H1 (cell line): ENCODE results near the gene CHRM4. TPM values are rescaled to one million over a fixed set of nuclear protein-coding genes. Genes with fewer than 3 reads are reported as not detected.

Experiments
- BACH1 ChIP-seq: IDR thresholded peaks from 2 replicates; pipeline ENCODE4 v1.6.1; 2012; ENCODE audit warnings: low read length, improper control_type of control experiment
- CEBPB ChIP-seq: IDR thresholded peaks from 2 replicates; pipeline ENCODE4 v1.6.1; 2012; ENCODE audit warnings: low read depth, low read length
- CHD7 ChIP-seq: fragments of 300-600 bp; sonication (generic); IDR thresholded peaks from 2 replicates; pipeline ENCODE4 v1.7.1; 2012; ENCODE audit warnings: low read length, moderate library complexity, mild to moderate bottlenecking, inconsistent platforms; ENCODE audit not compliant: insufficient replicate concordance
- CTBP2 ChIP-seq: IDR thresholded peaks from 2 replicates; pipeline ENCODE4 v1.7.0; 2011; ENCODE audit warnings: borderline replicate concordance, mild to moderate bottlenecking, moderate library complexity, mixed read lengths, low read length; ENCODE audit not compliant: insufficient read depth, insufficient read length
- KDM4A ChIP-seq: IDR thresholded peaks from one replicate; pipeline ENCODE4 v1.7.1; 2012; ENCODE audit warnings: low read depth, mild to moderate bottlenecking, moderate library complexity, low read length, inconsistent platforms; ENCODE audit not compliant: severe bottlenecking
- POU5F1 ChIP-seq: IDR thresholded peaks from 2 replicates; pipeline ENCODE4 v1.6.1; 2011; ENCODE audit warnings: low read depth, mild to moderate bottlenecking, low read length, moderate library complexity
- SIX5 ChIP-seq: IDR thresholded peaks from 2 replicates; pipeline ENCODE4 v1.6.1; 2011; ENCODE audit warnings: mild to moderate bottlenecking, low read depth, low read length
- polyA plus RNA-seq, 7 experiments: library from polyadenylated mRNA; depleted of rRNA in 3 of 7; stranded (reverse) in 5 of 7; unstranded in 2 of 7; fragments of >200 nt in 5 of 7; fragments of 200-250 nt in 2 of 7; gene quantifications; 1 replicate in 5 of 7; 2 replicates in 1 of 7; 4 replicates in 1 of 7; pipeline versions ENCODE4 v1.2.1 to v1.2.3, GENCODE V29; 2011 to 2013; ENCODE audit warnings: missing spikeins in 2 of 7, mixed read lengths in 2 of 7
- total RNA-seq: library from RNA; stranded (reverse); fragmentation: NEBNext Ultra II Directional; extraction: Animal tissue kit (Norgen Biotek cat#: 25700); gene quantifications from 2 replicates; pipeline ENCODE4 v1.2.1, GENCODE V29; 2021

The CHRM4 gene
- total and polyA plus RNA-seq, 2 of the 8 experiments (the other 6 are each of a cell fraction or from before 2014, with no cell fraction given) = 1.1 to 1.3 TPM

GRCh38 chr11:46426233-46426991 lies 34.8 kb upstream of the CHRM4 start (continued):
- TF ChIP-seq CEBPB (no peak), CHD7 (no peak), KDM4A (no peak), CTBP2 (no peak), POU5F1 (no peak), SIX5 (no peak), BACH1 (no peak)
